GM18502 (cell line): ENCODE results near the gene THAP12.

Source experiments
- ATAC-seq: cut with Tn5 transposase; IDR thresholded peaks from one replicate; pipeline ENCODE4 v1.9.1; 2021; ENCODE audit warnings: mild to moderate bottlenecking; ENCODE audit not compliant: unreplicated experiment, poor library complexity

The THAP12 gene

DNA sequence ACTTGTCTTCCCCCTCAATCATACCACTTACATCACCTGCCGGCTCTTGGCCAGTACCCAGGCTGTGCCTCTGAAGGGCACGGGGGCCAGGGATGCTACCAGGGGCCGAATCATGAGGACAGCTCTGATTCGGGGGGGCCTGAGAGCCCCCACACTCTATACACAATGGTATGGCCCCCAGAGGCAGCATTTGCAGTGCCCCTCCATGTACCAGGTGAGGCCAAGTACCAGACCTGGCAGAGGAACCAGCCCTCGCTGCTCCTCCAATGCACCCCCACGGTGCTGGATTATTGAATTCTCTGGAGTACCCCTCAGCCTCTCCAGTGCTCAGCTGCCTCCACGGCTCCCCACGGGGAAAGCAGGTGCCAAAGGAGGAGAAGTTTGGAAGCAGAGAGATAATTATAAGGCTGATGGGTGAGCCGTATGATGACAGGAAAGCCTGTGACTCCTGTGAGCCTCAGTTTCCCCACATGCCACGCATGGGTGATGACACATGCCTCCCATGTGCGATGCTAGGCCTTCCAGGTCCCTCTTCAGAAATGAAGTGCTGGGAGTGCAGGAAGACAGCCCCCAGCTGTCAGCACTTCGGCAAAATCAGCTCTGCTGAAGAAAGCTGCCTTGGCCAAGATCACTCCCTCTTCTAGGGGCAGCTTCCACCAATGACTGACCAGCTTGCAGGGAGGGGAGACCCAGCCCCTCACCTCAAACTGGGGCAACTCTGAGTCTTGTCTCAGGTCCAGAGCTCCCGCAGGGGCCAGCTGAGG lies 69.9 kb downstream of the THAP12 start:
- ATAC-seq: no peak

- no peak for ATAC-seq
Observed at GRCh38 chr11:76307978-76308747, 72.8 kb downstream of the THAP12 start.

DNA sequence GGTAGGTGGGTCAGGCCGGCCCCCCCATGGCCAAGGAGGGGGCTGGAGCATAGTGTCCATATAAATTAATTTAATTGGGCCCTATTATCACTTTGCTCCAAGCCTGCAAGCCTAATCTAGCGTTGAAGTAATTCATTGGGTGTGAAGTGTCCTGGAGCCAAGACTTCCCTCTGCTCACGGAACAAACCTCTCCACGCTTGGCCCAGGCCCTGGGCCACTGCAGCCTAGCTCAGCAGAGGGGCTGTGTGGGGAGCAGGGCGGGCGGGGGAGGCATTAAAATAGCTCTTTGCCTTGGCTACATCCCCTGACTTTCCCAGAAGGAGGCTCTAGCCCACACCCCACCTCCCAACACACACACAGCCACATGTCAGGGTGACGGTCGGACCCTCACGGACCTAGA lies 73.5 kb downstream of the THAP12 start:
- ATAC-seq: no peak

DNA sequence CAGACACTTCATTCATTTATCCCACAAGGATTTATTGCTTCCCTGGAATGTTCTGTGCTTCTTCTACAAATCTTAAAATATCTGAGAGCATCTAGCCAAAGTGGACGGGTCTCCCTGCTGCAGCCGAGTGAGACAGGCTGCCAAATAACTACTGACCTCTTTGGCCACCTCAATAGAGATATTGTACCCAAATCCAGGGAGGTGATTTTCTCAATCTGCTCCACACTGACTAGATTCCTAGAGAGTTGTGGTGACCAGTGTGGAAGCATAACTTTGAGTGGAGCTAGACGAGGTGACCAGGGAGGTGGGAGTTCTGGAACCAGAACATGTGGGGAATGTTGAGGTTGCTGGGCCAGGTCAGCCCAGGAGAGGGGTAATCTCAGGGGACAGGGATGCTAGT lies 77.5 kb downstream of the THAP12 start:
- no peak for ATAC-seq

GRCh38 chr11:76302996-76303395 lies 77.9 kb downstream of the THAP12 start:
- ATAC-seq: no peak
